ENCODE data around the gene CITED2. TPM values are rescaled to one million over a fixed set of nuclear protein-coding genes. Genes with fewer than 3 reads are reported as not detected.

CITED2 gene
- total and polyA plus RNA-seq, 2 of the 8 experiments (the other 6 are each of a cell fraction or from before 2014, with no cell fraction given): 89.1 to 115 TPM

DNA sequence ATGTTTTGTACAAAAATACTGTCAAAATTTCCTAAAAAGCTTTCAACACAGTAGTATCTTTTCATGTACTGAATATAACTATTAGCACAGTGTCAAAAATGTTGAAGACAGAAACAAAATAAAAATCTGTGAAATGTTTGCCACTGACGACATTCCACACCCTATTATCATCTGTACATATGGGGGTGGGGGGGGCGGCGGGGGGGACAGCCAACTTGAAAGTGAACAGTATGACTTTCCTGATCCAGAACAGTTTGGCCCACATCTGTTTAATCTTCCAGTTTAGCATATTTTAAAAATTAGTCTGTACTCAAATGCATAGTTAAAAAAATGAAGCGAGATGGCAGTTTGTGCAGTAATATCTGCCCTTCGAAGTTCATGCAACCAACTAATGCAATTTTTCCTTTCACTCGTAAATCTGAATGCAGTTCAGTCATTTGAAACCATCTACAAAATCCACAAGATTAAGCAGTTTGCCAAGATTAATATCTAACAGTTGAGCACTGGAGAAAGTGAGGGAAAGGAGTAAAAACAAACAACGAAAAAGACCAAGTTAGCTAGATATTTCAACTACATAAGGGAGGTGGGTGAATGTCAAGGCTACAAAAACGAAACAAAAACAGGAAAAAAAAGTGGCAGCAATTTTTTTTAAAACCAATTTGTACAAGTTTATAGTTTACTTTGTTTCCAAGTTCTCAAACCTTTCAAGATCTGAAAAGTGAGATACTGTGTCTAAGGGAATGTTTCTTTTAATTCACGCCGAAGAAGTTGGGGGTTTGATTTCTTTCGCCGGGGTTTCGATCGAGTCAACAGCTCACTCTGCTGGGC, 1.9 kb downstream of the CITED2 start:
- Histone ChIP-seq H3K23me2 (ENCODE audit: low read depth, low read length) (peaks cover 16% of the 10 kb centered on the region), H3K14ac (ENCODE audit: insufficient read length) (no peak overlapping the region), H3K4me2 (ENCODE audit: insufficient read depth in 1 of 2, low read depth in 2 of 2, low read length in 2 of 2) (peak overlapping the region; percentile 92 to 97), H2BK12ac (ENCODE audit: low read depth, low read length) (no peak overlapping the region), H3K4me1 (replicated peaks in 1 of 4; ENCODE audit: control insufficient read depth in 3 of 4, insufficient read depth in 4 of 4, low read length in 3 of 4) (peaks cover 9 to 30% (median 19%) of the 10 kb centered on the region in 4 experiments; a peak in 6 of 7 replicates), H3K27me3 (replicated peaks in 1 of 4; ENCODE audit: control insufficient read depth in 3 of 4, extremely low read depth in 1 of 4, insufficient read depth in 3 of 4, low read length in 3 of 4) (no peaks in the 10 kb centered on the region), H3K36me3 (ENCODE audit: control insufficient read depth in 2 of 4, insufficient read depth in 4 of 4, low read length in 3 of 4) (peaks cover 3 to 35% (median 10%) of the 10 kb centered on the region in 4 experiments; a peak in 5 of 8 replicates), H2BK120ac (replicated peaks; ENCODE audit: low read depth, low read length) (no peak overlapping the region), H2BK5ac (ENCODE audit: low read depth, low read length) (no peak overlapping the region), H4K20me1 (replicated peaks in 1 of 2; ENCODE audit: control insufficient read depth in 1 of 2, insufficient read depth in 2 of 2, low read length in 2 of 2) (peaks cover 7% of the 10 kb centered on the region in 2 experiments), H2AK5ac (ENCODE audit: low read depth, low read length) (no peak overlapping the region), H2AFZ (ENCODE audit: low read length) (no peak overlapping the region), H4K8ac (ENCODE audit: extremely low read depth, insufficient read depth, low read length) (peak overlapping the region; percentile 42; the same call in 1 of the 2 replicates), H3K18ac (ENCODE audit: extremely low read depth, low read length) (no peak overlapping the region), H3K23ac (ENCODE audit: insufficient read length) (no peak overlapping the region), H3K79me2 (ENCODE audit: control insufficient read depth in 1 of 2, insufficient read depth in 2 of 2, low read length in 2 of 2) (peaks cover 8 to 34% of the 10 kb centered on the region in 2 experiments; a peak in 3 of 4 replicates), H4K5ac (ENCODE audit: insufficient read length, low read depth, low read length) (peak overlapping the region; percentile 34), H3K9ac (replicated peaks in 1 of 4; ENCODE audit: extremely low read depth in 1 of 4, low read depth in 3 of 4, low read length in 3 of 4) (peak overlapping the region; percentile 56 to 95 (median 78); a peak in 6 of 7 replicates), H3K4ac (replicated peaks; ENCODE audit: insufficient read length, low read depth, low read length) (no peak overlapping the region), H3K4me3 (ENCODE audit: extremely low read depth in 1 of 4, insufficient read depth in 2 of 4, low read depth in 3 of 4, low read length in 4 of 4) (peak overlapping the region; percentile 79 to 96 (median 95)), H3K56ac (replicated peaks; ENCODE audit: insufficient read length, low read depth, low read length) (peak overlapping the region; percentile 17), H3K27ac (ENCODE audit: low read depth, low read length) (peak overlapping the region; percentile 18; the same call in 1 of the 2 replicates), H2BK20ac (ENCODE audit: low read length) (no peak overlapping the region), H2BK15ac (ENCODE audit: low read length) (no peak overlapping the region), H4K91ac (replicated peaks; ENCODE audit: insufficient read length, low read length) (no peak overlapping the region), H3K79me1 (ENCODE audit: low read depth, low read length) (no peaks in the 10 kb centered on the region; the same call in 1 of the 2 replicates), H3K9me3 (ENCODE audit: insufficient read depth in 2 of 2, low read depth in 1 of 2, low read length in 1 of 2) (no peaks in the 10 kb centered on the region)
- POLR2A ChIA-PET (ENCODE audit: partially characterized antibody): interaction anchor here (0.6 to 3.6 kb wide), 13 partner anchors 13 to 882 kb away, joined by 3 to 34 read pairs (median 3); no protein-coding TSS in a partner anchor
- CTCF ChIA-PET (ENCODE audit: partially characterized antibody): interaction anchor here (0.6 to 1.2 kb wide), 4 partner anchors 142 to 679 kb away, joined by 3 read pairs; no protein-coding TSS in a partner anchor
- DNase-seq (ENCODE audit: low read depth in 1 of 2, low spot score in 2 of 2) (no peak), FAIRE-seq (no peak)
- TF ChIP-seq TAF7 (optimal IDR thresholded peaks at IDR 0.05; ENCODE audit: borderline replicate concordance, low read depth, low read length): peak; percentile 47
- no peak for TF ChIP-seq SUZ12 (IDR thresholded peaks at IDR 0.05; ENCODE audit: low read length)
- WGBS, 2 experiments (ENCODE audit: extremely low coverage in 1 of 2, insufficient coverage in 1 of 2, insufficient read length in 1 of 2, insufficient replicate concordance in 2 of 2, low coverage in 1 of 2, low lambda C conversion rate in 2 of 2, missing lambda C conversion rate in 1 of 2): 21% methylated on average over 14 of the region's 14 CpGs; no CpG with 5 or more reads in 1 of the 2 experiments
